A549 (cell line): ENCODE results near the gene CHSY3. TPM values are rescaled to one million over a fixed set of nuclear protein-coding genes. Genes with fewer than 3 reads are reported as not detected.

Experiments used
- ATAC-seq, 2 experiments: fragments of 200-7000 bp in 1 of 2; fragments of >200 bp in 1 of 2; cut with Nextera tagmentation in 1 of 2; cut with Tn5 transposase in 1 of 2; 3 replicates each; pipeline versions ENCODE4 v1.8.0 to v1.9.1; 2018 to 2020; ENCODE audit warnings: mild to moderate bottlenecking in 1 of 2, moderate library complexity in 1 of 2
- CTCF ChIA-PET: fragments of 300-600 bp; sonication (Branson Sonifier 250); formaldehyde crosslinking; extraction: SDS; loops from one replicate; lab custom pipeline; 2021; ENCODE audit warnings: antibody characterized with exemption, inconsistent platforms; lab: Yijun Ruan, JAX
- POLR2A ChIA-PET: fragments of 350-600 bp; formaldehyde crosslinking; extraction: SDS; loops from one replicate; lab custom pipeline; 2021; ENCODE audit warnings: antibody characterized with exemption, inconsistent platforms; lab: Yijun Ruan, JAX
- DNase-seq, 2 experiments: peaks; one replicate each; pipeline versions ENCODE4 v3.0.0 to v3.0.0-alpha.2; 2011 to 2016; ENCODE audit warnings: low read depth in 1 of 2, low spot score in 1 of 2
- FAIRE-seq: peaks from 2 replicates; lab custom pipeline; 2011; peaks lifted over from hg19 to GRCh38; lab: Jason Lieb, UNC
- H3K27ac ChIP-seq, 2 experiments: fragments of >200 bp; sonication (Bioruptor Twin); formaldehyde crosslinking; 3 replicates each; pipeline ENCODE4 v1.5.1; 2016 to 2017
- H3K4me1 ChIP-seq: fragments of >200 bp; sonication (Bioruptor Twin); formaldehyde crosslinking; 3 replicates; pipeline ENCODE4 v1.6.1; 2016
- H3K4me2 ChIP-seq: fragments of >200 bp; sonication (Bioruptor Twin); formaldehyde crosslinking; 3 replicates; pipeline ENCODE4 v1.6.1; 2016
- H3K4me3 ChIP-seq: fragments of >200 bp; sonication (Bioruptor Twin); formaldehyde crosslinking; 3 replicates; pipeline ENCODE4 v1.5.1; 2016
- H3K9me3 ChIP-seq: fragments of >200 bp; sonication (Bioruptor Twin); formaldehyde crosslinking; 3 replicates; pipeline ENCODE4 v1.6.1; 2016
- CBX8 ChIP-seq: fragments of 200-600 bp; sonication (generic); IDR thresholded peaks from 2 replicates; pipeline ENCODE4 v1.6.1; 2016
- CHD2 ChIP-seq: fragments of 150-350 bp; IDR thresholded peaks from 2 replicates; pipeline ENCODE4 v1.6.1; 2014; ENCODE audit warnings: low read length; ENCODE audit not compliant: partially characterized antibody
- E2F6 ChIP-seq: IDR thresholded peaks from 2 replicates; pipeline ENCODE4 v1.6.1; 2012; ENCODE audit warnings: low read depth, borderline replicate concordance
- EHF ChIP-seq: fragments of 250-450 bp; sonication (Bioruptor Pico); IDR thresholded peaks from 2 replicates; pipeline ENCODE4 v1.5.0; 2020; ENCODE audit warnings: mild to moderate bottlenecking
- ELK1 ChIP-seq: fragments of 150-350 bp; IDR thresholded peaks from 2 replicates; pipeline ENCODE4 v1.6.1; 2014; ENCODE audit warnings: low read depth, mild to moderate bottlenecking, low read length
- EP300 ChIP-seq, 2 experiments: fragments of >200 bp; sonication (Bioruptor Twin); formaldehyde crosslinking; IDR thresholded peaks; 2 replicates in 1 of 2; 3 replicates in 1 of 2; pipeline ENCODE4 v1.6.1; 2016 to 2017
- ESRRA ChIP-seq: fragments of 150-350 bp; IDR thresholded peaks from 2 replicates; pipeline ENCODE4 v1.6.1; 2014; ENCODE audit warnings: mild to moderate bottlenecking, low read length, borderline replicate concordance
- FOSB ChIP-seq: fragments of 250-450 bp; sonication (Bioruptor Pico); IDR thresholded peaks from 2 replicates; pipeline ENCODE4 v1.5.0; 2020; ENCODE audit warnings: mild to moderate bottlenecking, moderate library complexity
- GATA3 ChIP-seq: IDR thresholded peaks from 2 replicates; pipeline ENCODE4 v1.6.1; 2012; ENCODE audit warnings: borderline replicate concordance
- HMGXB4 ChIP-seq: fragments of 250-450 bp; sonication (Bioruptor Pico); IDR thresholded peaks from 2 replicates; pipeline ENCODE4 v1.5.0; 2021; ENCODE audit warnings: mild to moderate bottlenecking, moderate library complexity, borderline replicate concordance
- HOXB13 ChIP-seq: fragments of 250-450 bp; sonication (Bioruptor Pico); IDR thresholded peaks from 2 replicates; pipeline ENCODE4 v1.5.0; 2020; ENCODE audit warnings: low read depth, mild to moderate bottlenecking, moderate library complexity
- KDM5A ChIP-seq: fragments of 200-600 bp; sonication (generic); IDR thresholded peaks from 2 replicates; pipeline ENCODE4 v1.6.1; 2016; ENCODE audit warnings: antibody characterized with exemption, mild to moderate bottlenecking
- MAFK ChIP-seq: fragments of 450-650 bp; IDR thresholded peaks from 2 replicates; pipeline ENCODE4 v1.6.1; 2014; ENCODE audit not compliant: partially characterized antibody
- MAZ ChIP-seq: fragments of 150-350 bp; IDR thresholded peaks from 2 replicates; pipeline ENCODE4 v1.6.1; 2014; ENCODE audit warnings: antibody characterized with exemption, low read depth, low read length, borderline replicate concordance
- MYC ChIP-seq: IDR thresholded peaks from 2 replicates; pipeline ENCODE4 v1.6.1; 2012; ENCODE audit warnings: mild to moderate bottlenecking, inconsistent platforms, low read length, improper control_type of control experiment, borderline replicate concordance
- NPAS2 ChIP-seq: fragments of 250-450 bp; sonication (Bioruptor Pico); IDR thresholded peaks from 2 replicates; pipeline ENCODE4 v1.8.0; 2022; ENCODE audit warnings: mild to moderate bottlenecking, moderate library complexity, borderline replicate concordance
- POLR2AphosphoS2 ChIP-seq: conservative IDR thresholded peaks from 2 replicates; pipeline ENCODE4 v1.6.1; 2012; ENCODE audit warnings: low read length, improper control_type of control experiment, inconsistent platforms
- RARB ChIP-seq: fragments of 250-450 bp; sonication (Bioruptor Pico); IDR thresholded peaks from 2 replicates; pipeline ENCODE4 v1.8.0; 2021; ENCODE audit warnings: mild to moderate bottlenecking, moderate library complexity
- RCOR1 ChIP-seq: fragments of 150-350 bp; IDR thresholded peaks from 2 replicates; pipeline ENCODE4 v1.6.1; 2014; ENCODE audit warnings: antibody characterized with exemption, low read length, low read depth
- SMC3 ChIP-seq: fragments of >200 bp; sonication (Bioruptor Twin); formaldehyde crosslinking; IDR thresholded peaks from 3 replicates; pipeline ENCODE4 v1.6.1; 2018; ENCODE audit warnings: inconsistent platforms
- SREBF2 ChIP-seq: fragments of 450-650 bp; IDR thresholded peaks from 2 replicates; pipeline ENCODE4 v1.6.1; 2014; ENCODE audit warnings: mild to moderate bottlenecking, moderate library complexity
- TFCP2L1 ChIP-seq: fragments of 250-450 bp; sonication (Bioruptor Pico); IDR thresholded peaks from 2 replicates; pipeline ENCODE4 v1.5.0; 2021; ENCODE audit warnings: mild to moderate bottlenecking
- USF2 ChIP-seq: fragments of 450-650 bp; IDR thresholded peaks from 2 replicates; pipeline ENCODE4 v1.6.1; 2014; ENCODE audit warnings: antibody characterized with exemption
- ZC3H11A ChIP-seq: fragments of 450-650 bp; IDR thresholded peaks from 2 replicates; pipeline ENCODE4 v1.6.1; 2014; ENCODE audit warnings: antibody characterized with exemption, mild to moderate bottlenecking
- ZFP36 ChIP-seq: fragments of 450-650 bp; IDR thresholded peaks from 2 replicates; pipeline ENCODE4 v1.6.1; 2014; ENCODE audit warnings: borderline replicate concordance; ENCODE audit not compliant: partially characterized antibody
- WGBS: methylation state at CpG from one replicate; pipeline ENCODE4 v1.1.6; 2017; ENCODE audit errors: missing lambda C conversion rate; 5-methylcytosine and 5-hydroxymethylcytosine counted together
- polyA plus RNA-seq, 4 experiments: library from polyadenylated mRNA; depleted of rRNA in 3 of 4; stranded (reverse); fragments of >200 nt; fragmentation: RNase III in 1 of 4; extraction: RNeasy Plus Mini Kit Qiagen cat#74134 plus additional on column Dnase treatment in 1 of 4; gene quantifications; 2 replicates in 3 of 4; 3 replicates in 1 of 4; pipeline ENCODE4 v1.2.3, GENCODE V29; 2011 to 2017
- TF ChIP-seq, protein P1 (sequence below): fragments of >200 bp; sonication (Bioruptor Twin); formaldehyde crosslinking; IDR thresholded peaks from 3 replicates; pipeline ENCODE4 v1.5.1; 2016

Gene CHSY3
- polyA plus RNA-seq, 2 of the 4 experiments (the other 2 are of a cell fraction) = 0.06 to 0.12 TPM

DNA sequence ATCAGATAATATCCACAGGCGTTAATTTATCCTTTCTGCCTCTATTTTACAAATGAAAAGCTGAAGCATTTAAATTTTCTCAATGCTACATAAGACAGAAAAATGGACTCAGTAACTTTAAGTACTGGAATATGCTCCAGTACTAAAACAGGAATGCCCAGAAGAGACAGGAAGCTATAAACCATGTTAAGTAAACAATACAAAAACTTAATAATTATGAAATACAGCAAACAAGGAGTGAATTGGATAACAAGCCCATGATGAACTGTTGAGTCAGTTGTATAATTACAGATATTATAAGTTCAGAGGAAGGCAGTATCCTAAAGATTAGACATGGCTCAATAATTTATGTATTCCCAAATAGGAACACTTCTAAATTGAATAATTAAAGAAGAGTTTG lies 148.5 kb downstream of the CHSY3 start:
- no peak overlapping the region for H3K27ac ChIP-seq
- no peak for ATAC-seq
- no peaks in the 10 kb centered on the region for H3K4me1 ChIP-seq
- ChIA-PET CTCF (no interaction called here), POLR2A (no interaction called here)
- WGBS = 0% methylated on average over 1 of the region's 1 CpG
- TF ChIP-seq EHF (CRISPR knock-in tag) (no peak), SMC3 (no peak), NPAS2 (no peak)
- TF ChIP-seq, all 56 proteins: peak for 0
- H3K4me2 ChIP-seq = no peak overlapping the region
- no peak overlapping the region for H3K4me3 ChIP-seq
- FAIRE-seq = no peak
- no peak for DNase-seq
- H3K9me3 ChIP-seq = no peaks in the 10 kb centered on the region

- no peak for DNase-seq
- no peak for FAIRE-seq
- CTCF ChIA-PET = no interaction called here
- 22% methylated on average over 4 of the region's 4 CpGs for WGBS
- no peaks in the 10 kb centered on the region for H3K4me1 ChIP-seq
- TF ChIP-seq GATA3 = no peak
- no peak for TF ChIP-seq CBX8
- no peak for TF ChIP-seq HMGXB4
- TF ChIP-seq NPAS2 = no peak
- TF ChIP-seq E2F6 = no peak
- TF ChIP-seq, protein P1, sequence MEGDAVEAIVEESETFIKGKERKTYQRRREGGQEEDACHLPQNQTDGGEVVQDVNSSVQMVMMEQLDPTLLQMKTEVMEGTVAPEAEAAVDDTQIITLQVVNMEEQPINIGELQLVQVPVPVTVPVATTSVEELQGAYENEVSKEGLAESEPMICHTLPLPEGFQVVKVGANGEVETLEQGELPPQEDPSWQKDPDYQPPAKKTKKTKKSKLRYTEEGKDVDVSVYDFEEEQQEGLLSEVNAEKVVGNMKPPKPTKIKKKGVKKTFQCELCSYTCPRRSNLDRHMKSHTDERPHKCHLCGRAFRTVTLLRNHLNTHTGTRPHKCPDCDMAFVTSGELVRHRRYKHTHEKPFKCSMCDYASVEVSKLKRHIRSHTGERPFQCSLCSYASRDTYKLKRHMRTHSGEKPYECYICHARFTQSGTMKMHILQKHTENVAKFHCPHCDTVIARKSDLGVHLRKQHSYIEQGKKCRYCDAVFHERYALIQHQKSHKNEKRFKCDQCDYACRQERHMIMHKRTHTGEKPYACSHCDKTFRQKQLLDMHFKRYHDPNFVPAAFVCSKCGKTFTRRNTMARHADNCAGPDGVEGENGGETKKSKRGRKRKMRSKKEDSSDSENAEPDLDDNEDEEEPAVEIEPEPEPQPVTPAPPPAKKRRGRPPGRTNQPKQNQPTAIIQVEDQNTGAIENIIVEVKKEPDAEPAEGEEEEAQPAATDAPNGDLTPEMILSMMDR = no peak
- TF ChIP-seq HOXB13 (CRISPR knock-in tag) = no peak
- no peak for TF ChIP-seq ESRRA
- no peak for TF ChIP-seq POLR2AphosphoS2
- TF ChIP-seq TFCP2L1 (CRISPR knock-in tag) = no peak
- TF ChIP-seq SMC3 = no peak
- TF ChIP-seq SREBF2 = no peak
- TF ChIP-seq RCOR1 = no peak
- TF ChIP-seq MAZ = no peak
- TF ChIP-seq MYC = no peak
- TF ChIP-seq CHD2 = no peak
- no peak for TF ChIP-seq MAFK
- H3K4me3 ChIP-seq = no peak overlapping the region
- no peak overlapping the region for H3K27ac ChIP-seq
- POLR2A ChIA-PET = no interaction called here
- ATAC-seq = no peak
- no peaks in the 10 kb centered on the region for H3K9me3 ChIP-seq
- H3K4me2 ChIP-seq = no peak overlapping the region
These were observed 151.3 kb downstream of the CHSY3 start for GRCh38 chr5:130055572-130055971.

DNA sequence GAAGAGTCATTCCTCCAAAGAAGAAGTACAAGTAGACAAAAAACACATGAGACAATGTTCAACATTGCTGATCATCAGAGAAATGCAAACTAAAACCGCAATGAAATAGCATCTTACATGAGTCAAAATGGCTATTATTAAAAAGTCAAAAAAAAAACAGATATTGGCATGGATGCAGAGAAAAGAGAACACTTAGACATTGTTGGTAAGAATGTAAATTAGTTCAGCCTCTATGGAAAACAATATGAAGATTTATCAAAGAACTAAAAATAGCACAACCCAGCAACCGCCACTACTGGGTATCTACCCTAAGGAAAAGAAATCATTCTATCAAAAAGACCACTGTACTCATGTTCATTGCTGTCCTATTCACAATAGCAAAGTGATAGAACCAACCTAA lies 157.5 kb downstream of the CHSY3 start:
- no peak for ATAC-seq
- no peak for DNase-seq
- FAIRE-seq = no peak
- ChIA-PET POLR2A (no interaction called here), CTCF (no interaction called here)
- H3K27ac ChIP-seq = no peak overlapping the region
- H3K4me1 ChIP-seq = no peaks in the 10 kb centered on the region
- WGBS = 6% methylated on average over 2 of the region's 2 CpGs
- no peaks in the 10 kb centered on the region for H3K9me3 ChIP-seq
- TF ChIP-seq EHF (CRISPR knock-in tag) = no peak
- no peak for TF ChIP-seq TFCP2L1 (CRISPR knock-in tag)
- TF ChIP-seq EP300 (IDR thresholded peaks at IDR 0.05) = no peak
- no peak for TF ChIP-seq RARB
- TF ChIP-seq USF2 = no peak
- no peak for TF ChIP-seq KDM5A
- TF ChIP-seq ZFP36 = no peak
- TF ChIP-seq ELK1 = no peak
- TF ChIP-seq FOSB (CRISPR knock-in tag) = no peak
- TF ChIP-seq ZC3H11A = no peak
- no peak overlapping the region for H3K4me2 ChIP-seq
- no peak overlapping the region for H3K4me3 ChIP-seq
